GM21576 (cell line): ENCODE data around the gene GTF2A2.
A peak's percentile ranks its signal among the peaks of the same experiment; 100 is the strongest.
"Not testable (repeated sequence)": the region's sequence is repeated elsewhere in the genome, so short reads cannot be mapped to it uniquely, and the experiment has no call there.

Source experiments
- ATAC-seq: cut with Tn5 transposase; IDR thresholded peaks from one replicate; pipeline ENCODE4 v1.9.1; 2021; ENCODE audit warnings: mild to moderate bottlenecking, moderate library complexity; ENCODE audit not compliant: unreplicated experiment

GTF2A2 gene, protein sequence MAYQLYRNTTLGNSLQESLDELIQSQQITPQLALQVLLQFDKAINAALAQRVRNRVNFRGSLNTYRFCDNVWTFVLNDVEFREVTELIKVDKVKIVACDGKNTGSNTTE

DNA sequence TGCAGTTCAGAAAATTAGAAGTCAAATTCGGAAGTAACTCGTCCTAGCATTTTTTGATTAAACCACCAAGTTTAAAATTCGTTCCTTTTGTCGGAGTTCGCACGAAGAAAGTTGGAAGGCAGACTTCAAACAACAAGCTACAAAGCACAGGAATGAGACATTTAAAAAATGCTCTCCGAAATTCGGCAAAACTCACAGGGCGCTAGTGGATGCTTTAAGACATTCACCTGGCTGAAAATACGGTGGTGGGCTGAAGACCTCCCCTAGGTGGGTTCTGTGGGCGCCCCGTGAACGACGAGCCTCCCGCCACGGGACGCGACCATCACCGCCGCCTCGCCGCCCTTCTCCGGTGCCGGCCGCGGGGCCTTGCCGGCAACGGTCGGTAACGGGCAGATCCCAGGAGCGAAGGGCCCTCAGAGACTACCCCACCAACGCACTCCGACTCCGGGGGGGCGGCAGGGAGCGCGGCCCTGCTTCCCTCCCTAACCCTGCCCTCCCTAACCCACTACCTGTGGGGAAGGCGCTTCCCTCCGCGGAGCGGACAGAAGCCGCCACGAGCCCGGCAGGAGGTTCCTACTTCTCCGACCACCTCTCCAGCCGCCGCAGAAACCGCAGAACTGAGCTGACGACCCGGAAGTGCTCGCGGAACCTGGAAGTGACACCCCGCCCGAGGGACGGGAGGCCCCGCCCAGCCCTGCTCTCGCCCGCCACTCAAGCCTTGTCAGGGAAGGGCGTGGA, at the start of gene GTF2A2:
GTF2A2 (minus strand) TSS at position 619 of the 738 bp plus-strand sequence. CDS start 5,238 bp downstream, outside the sequence.
- peak; percentile 93 for ATAC-seq

DNA sequence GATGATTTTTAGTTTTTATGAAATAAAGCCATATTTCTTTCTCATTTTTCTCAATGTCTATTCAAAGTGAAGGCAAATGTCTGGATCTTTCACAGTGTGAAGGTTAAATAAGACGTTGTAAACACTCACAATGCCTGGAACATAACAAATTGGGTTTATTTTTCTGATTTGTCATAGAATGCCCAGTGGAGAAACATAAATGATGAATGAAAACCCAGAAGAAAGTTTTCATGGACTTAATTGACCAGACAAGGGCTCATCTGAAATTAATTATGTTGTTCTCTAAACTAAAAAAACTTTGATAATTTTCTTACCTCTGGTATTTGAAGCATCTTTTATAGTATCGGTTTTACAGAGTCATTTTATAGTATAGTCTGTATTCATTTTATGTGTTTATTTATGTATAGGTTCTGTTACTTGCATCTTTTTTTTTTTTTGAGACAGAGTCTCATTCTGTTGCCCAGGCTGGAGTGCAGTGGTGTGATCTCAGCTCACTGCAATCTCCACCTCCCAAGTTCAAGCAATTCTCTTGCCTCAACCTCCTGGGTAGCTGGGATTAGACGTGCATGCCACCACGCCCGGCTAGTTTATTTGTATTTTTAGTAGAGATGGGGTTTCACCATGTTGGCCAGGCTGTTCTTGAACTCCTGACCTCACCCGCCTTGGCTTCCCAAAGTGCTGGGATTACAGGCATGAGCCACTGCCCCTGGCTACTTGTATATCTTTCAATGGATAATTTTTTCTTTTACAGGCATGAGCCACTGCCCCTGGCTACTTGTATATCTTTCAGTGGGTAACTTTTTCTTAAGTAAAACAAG, 46.9 kb upstream of the GTF2A2 start:
- ATAC-seq: no peak

DNA sequence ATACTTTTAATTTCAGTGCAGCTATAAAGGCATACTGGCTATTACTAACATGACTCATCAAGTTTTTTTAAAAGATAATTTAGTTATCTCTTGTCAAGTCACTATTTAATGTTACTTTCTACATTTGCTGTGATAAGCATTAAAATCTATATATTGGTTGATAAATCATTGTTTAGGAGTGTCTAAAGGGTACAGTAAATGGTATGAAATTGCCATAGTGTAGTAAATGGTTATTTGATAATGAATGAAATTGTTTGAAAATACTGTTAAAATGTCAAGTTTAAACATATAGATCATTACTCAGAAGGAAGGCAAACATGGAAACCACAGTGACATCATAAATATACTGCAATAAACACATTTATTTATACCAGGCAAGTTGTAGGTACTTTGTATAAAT, 45.0 kb upstream of the GTF2A2 start:
- ATAC-seq: no peak

DNA sequence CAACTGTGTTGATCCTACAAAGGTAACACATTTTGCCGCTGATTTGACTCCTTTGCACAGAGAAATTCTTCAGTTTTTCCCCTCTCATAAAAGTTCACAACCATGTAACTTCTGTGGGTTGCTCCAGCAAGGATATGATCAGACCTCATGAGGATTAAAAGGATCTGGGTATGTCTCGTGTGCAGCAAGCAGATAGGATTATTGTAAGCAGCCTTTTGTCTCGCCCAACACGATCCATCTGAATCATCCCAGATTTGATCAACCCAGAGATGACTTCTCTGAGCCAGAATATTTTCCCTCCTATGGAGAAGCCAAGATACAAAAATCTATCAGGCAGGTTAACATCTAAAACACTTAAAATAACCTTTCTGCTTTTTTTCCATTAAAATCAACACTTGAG, 44.6 kb upstream of the GTF2A2 start:
- ATAC-seq: no peak

DNA sequence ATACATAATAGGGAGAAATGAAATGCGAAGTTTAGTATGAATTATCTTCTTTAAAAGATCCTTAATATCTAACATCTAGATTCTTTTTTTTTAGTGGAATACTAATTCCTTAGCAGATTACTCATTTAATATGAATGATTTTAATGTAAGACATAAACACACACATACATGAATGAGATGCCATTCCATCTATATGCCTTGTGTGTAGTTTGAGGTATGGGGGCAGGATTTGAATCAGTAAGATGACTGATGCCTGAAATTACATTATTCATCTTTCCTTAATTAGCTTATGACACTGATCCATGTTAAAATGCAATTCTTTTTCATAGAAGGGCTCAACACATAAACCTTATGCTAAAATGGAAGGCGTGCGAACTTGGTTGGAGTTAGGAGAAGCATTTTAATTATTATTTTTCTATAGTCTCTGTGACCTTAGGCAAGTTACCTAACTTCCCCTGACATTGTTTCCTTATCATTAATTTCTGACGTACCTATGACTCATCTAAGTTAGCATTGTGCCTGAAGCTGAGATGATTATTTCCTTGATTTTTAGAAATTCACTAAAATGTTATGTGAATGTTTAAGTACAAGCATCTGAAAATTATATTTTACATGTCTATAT, 42.6 kb upstream of the GTF2A2 start:
- no peak for ATAC-seq

DNA sequence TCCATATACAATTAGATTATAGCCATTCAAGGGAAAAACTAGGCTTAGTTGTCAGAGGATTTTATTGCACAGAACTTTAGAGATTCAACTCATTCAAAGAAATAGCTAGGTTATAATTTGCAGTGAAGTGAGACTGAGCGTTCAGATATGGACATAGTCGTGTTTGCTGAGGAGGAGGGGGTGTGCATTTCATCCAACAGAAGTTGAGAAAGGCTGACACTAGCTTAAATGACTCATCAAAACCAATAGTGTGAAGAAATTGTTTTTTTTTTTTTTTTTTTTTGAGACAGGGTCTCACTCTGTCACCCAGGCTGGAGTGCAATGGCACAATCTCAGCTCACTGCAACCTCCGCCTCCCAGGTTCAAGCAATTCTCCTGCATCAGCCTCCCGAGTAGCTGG, 40.8 kb upstream of the GTF2A2 start:
- not testable (repeated sequence) for ATAC-seq

DNA sequence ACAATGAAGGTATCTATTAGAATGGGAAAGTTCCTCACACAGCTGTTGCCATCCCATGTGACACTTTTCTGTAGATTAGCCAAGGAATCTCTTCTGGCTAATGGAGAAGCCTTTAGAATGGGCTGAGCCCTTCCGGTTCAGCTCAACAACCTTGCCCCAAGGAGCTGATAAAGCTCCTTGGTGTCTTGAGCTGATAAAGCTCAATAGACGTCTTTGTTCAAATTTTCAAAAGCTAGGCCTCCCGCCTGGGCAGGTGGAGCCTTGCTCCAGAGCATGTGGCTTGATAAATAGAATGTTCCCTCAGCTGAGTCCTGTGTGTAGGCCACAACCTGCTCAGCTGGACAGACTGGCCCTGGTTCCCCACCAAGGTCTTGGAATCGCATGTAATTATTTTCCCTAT, 39.0 kb upstream of the GTF2A2 start:
- no peak for ATAC-seq

DNA sequence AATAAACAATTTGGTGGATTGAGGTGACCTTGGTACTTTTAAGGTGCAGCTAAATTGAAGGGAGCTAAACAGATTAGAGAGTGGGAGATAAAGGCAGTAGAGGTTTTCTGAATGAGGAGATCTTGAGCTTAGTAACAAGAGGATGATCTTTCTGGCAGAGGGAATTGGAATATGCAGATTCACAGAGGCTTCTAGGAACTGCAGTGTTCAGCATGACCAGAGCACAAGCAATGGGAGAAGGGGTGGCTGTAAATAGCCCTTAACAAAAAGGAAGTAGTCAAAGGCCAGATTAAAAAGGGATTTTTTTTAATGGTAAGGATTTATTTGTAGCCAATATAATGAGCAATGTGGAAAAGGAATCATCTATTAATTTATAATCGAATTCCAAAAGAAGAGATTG, 37.5 kb upstream of the GTF2A2 start:
- ATAC-seq: no peak

DNA sequence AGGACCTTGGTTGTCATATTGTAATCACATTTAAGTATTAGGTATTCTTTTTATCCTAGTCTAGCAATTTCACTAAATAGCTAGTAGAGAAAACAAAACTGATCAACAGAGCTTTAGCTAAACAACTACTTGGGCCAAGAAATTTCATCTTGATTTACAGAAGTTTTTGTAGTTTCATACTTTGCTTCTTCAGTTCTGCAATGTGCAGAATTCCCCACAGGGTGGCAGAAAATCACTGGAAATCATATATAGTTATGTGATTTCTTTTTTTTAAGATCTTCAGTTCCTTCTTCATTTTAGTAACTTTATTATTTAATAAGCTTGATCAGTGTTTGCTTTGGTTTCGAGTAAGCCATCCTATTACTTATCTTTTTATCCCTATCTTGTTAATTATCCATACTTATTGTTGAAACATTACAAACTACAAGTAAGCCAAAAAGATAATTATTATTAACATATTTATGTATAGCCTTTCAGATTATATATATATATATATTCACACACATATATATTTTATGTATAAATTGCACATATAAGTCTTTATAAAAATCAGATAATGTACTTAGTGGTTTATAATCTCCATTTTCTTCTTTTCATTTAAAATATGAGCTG, 34.0 kb upstream of the GTF2A2 start:
- ATAC-seq: no peak

DNA sequence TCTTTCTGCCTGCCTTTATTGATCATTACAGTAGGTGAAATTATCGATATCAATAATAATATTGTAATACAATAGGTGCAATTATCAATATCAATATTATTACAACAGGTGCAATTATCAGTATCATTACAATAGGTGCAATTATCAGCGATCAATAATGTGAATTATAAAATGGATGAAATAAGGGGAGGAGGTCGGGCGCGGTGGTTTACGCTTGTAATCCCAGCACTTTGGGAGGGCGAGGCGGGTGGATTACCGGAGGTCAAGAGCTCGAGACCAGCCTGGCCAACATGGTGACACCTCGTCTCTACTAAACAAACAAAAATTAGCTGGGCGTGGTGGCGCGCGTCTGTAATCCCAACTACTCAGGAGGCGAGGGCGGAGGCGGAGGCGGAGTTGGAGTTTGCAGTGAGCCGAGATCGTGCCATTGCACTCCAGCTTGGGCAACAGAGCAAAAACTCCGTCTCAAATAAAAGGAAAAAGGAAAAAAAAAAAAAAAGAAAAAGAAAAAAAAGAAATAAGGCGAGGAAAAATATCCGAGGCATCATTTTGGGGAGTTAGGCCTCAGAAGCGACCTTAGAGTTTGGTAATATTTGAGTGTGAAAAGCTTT, 32.4 kb upstream of the GTF2A2 start:
- no peak for ATAC-seq

DNA sequence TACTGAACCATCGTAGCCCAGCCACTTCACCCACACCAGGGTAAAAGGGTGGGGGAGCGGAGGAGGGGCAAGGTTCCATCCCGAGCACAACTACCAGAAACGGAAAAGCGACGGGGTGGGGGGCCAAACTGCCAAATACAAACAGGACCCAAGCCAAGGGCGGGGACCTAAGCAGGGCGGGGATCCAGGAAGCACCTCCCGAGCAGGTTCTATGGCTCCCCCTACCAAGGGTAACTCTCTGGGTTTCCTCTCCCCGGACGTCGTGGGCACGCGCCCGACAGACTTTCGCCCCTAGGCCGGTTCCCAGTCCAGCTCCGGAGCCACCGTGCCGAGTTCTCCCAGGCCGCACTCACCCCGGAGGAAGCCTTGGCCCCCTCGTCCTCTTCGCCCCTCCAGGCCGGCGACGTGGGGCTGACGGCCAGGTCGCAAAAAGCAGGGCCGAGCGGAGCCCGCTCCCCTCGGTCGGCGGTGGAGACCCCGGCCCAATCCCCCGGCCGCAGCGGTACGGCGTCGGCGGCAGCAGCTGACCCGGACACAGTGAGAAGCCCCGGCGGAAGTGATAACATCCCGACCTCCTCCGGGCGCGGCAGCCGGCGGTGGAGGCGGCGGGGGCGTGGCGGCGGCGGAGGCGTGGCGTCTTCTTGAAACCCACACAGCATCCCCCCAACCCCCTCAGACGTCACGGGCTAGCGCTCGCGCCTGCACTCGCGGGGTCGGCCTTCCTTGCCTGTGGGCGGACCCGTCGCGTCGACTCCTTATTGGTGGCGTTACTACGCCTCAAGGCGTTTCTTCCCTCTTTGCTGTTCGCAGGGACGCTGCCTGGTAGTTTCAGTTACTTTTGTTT, 31.7 kb upstream of the GTF2A2 start, which contains the start of gene BNIP2:
BNIP2 (minus strand) TSS at position 539 of the 844 bp plus-strand sequence. CDS start 6,863 bp downstream, outside the sequence.
- peak; percentile 70 for ATAC-seq

DNA sequence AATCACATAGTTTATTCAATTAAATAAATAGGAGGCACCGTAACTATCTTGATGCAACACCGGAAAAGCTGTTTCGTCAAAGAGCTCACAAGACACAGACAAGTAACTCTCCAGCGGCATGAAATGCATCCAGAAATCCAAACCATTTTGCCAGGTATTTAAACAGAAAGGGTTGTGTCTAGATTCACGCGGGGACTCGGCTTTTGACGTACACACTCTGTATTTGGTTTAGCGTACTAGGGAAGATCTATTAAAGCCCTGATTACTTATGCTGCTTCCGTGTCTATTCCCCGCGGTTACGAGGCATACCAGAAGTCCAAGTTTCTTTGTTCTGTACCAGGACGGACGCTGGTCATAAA, 31.1 kb upstream of the GTF2A2 start:
- no peak for ATAC-seq

DNA sequence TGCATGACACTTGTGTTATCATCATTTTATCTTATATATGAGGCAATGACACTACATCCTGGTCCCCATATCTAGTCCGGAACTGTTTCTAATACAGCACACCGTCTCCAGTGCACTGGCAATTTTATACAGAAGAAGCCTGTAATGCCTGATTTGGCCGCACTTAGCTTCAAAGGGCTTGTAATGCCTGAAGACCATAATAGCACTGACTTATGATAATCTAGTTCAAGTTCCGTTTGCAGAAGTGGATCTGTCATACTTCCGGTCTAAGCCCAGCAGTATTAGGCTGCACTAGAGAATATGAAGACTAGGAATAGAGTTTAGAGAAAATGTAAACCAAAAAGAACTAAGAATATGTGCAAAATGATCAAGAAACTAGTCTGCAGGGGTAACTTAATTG, 30.5 kb upstream of the GTF2A2 start:
- no peak for ATAC-seq

DNA sequence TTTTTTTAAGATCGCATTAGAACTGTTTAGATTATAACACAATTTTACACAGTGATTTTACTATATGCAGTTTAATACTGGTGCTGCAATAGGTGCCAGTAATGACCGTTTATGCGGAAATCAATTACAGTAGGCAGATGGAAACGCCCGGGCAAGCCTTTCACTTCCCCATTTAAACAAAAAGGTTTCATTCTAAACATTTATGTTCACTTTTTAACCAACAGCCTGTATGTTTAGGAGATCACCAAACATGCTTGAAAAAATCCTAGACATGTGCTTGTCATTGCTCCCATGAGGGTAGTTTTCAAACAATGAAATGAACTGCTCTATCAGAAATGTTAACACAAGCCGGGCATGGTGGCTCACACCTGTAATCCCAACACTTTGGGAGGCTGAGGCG, 29.1 kb upstream of the GTF2A2 start:
- no peak for ATAC-seq

DNA sequence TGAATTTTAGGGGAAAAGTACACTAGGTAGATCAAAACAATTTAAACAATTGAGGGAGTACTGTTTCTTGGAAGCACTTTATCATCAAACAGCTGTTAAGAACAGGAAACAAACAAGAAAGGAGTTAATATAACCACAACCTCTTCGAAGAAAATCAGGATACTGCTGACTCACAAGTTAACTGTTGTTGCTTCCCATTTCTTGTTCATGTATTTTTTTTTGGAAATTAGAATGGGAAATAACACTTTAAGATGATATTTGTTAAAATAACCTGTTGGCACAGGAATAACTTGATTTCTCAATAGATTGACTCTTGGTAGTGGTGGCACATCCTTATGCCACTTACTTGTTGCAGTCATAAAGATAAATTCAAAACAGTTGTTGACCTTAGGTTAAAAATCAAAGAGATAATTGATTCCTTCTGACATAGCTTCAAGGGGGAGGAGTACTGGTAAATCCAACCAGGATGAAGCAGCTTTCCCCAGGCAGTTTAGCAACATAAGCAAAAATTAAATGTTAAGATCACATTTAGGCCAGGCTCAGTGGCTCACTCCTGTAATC, 28.5 kb upstream of the GTF2A2 start:
- ATAC-seq: no peak

DNA sequence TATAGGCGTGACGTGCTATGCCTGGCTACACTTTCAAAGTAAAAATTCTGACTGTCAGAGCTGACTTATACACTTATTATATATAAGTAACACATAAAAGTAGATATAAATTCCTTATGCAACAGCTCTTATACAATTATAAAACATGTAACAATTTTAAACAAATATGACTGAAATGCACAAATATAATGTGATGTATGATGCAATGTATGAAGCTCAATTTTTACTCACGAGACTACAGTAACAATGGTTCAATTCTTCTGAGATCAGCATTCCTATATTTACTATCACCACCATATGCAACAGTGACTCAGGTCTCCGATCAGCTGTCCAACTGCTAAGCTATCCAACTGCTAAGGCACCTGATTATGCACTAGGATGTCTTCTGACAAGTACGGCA, 23.6 kb upstream of the GTF2A2 start:
- ATAC-seq: no peak

DNA sequence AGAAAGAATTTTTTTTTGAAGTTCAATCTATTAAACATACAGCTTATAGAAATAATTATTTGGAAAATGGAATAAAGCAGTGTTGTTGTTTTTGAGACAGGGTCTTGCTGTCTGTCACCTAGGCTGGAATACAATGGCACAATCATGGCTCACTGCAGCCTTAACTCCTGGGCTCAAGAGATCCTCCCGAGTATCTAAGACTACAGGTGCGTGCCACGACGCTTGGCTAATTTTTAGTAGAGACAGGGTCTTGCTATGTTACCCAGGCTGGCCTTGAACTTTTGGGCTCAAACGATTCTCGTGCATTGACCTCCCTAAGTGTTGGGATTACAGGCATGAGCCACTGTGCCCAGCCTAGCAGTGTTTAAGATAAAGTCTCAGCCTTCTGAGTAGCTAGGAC, 23.0 kb upstream of the GTF2A2 start:
- ATAC-seq: no peak

DNA sequence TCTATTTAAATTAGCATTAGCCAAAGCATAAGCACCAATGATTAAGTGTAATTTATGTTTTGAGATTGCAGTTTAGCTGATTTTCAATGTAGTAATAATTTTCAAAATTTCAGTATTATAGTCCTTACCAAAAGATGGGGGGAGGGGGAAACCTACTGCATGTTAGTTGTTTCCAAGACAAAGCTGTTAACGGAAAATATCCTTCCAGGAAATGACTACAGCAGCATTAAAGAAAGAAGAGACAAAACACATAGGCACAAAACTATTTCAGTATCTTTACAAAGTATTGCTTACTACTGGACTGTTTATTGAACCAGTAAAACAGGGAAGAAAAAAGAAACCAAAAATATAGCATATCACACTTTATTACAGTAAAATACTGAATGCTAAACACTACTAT, 21.3 kb upstream of the GTF2A2 start:
- no peak for ATAC-seq

DNA sequence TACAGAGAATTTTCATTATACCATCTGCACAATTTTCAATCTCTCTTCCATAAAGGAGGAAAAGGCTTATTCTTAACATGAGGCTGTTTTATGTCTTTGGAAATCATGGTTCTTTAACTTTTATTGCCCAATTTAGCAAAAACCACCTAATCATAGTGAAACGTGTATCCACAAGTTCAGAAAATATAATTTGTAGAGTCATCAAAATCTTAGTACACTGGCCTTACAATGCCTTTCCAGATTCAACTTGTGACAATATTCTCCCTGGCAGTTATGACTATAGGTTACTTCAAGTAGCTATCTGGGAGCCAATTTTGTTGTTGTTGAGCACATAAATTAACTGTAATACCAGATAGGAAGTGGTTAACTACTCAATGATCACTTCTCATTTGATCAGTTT, 20.9 kb upstream of the GTF2A2 start:
- ATAC-seq: no peak

DNA sequence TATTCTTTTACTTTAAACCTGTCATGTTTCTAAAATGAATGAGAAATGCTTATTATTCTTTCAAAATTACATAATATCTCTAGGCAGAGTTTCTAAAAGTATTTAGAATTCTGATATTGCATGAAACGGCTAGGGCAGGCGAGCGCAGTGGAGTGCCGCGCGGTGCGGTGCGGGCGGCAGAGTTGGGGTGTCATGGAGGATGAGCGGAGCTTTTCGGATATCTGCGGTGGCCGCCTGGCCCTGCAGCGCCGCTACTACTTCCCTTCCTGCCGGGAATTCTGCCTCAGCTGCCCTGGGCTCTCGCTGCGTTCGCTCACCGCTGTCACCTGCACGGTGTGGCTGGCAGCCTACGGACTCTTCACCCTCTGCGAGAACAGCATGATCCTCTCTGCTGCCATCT, 19.2 kb upstream of the GTF2A2 start:
- ATAC-seq: no peak
